ENCODE results near the gene DCAF10. TPM values are rescaled to one million over a fixed set of nuclear protein-coding genes. Genes with fewer than 3 reads are reported as not detected.
A peak's percentile ranks its signal among the peaks of the same experiment; 100 is the strongest.

DCAF10 gene
- total and polyA plus RNA-seq, 2 of the 13 experiments (the other 11 are each of a cell fraction or from before 2014, with no cell fraction given): 9.2 to 20.3 TPM

GRCh38 chr9:37903647-37904444, 103.2 kb downstream of the DCAF10 start, which contains the start of gene SLC25A51:
Gene SLC25A51, minus strand, starts transcription at chr9:37904127. Its CDS starts 15,577 bp downstream, at chr9:37888550.
- Histone ChIP-seq H3K4me1 (ENCODE audit: insufficient read depth, low read length) (peaks cover 53% of the 10 kb centered on the region), H3K4me2 (ENCODE audit: low read depth, low read length) (peak within 1 kb of the TSS; percentile 95), H2AFZ (ENCODE audit: low read length) (peak within 1 kb of the TSS; percentile 80), H3K9ac (ENCODE audit: insufficient read depth, low read depth, low read length) (peak within 1 kb of the TSS; percentile 84), H4K20me1 (ENCODE audit: insufficient read depth, low read length) (no peaks in the 10 kb centered on the region), H3K4me3 (replicated peaks in 1 of 3; ENCODE audit: insufficient read depth in 1 of 3, low read depth in 2 of 3, low read length in 3 of 3) (peak within 1 kb of the TSS; percentile 77 to 94 (median 90)), H3K36me3 (replicated peaks in 1 of 2; ENCODE audit: control insufficient read depth in 1 of 2, insufficient read depth in 2 of 2, low read length in 2 of 2) (peaks cover 2 to 6% of the 10 kb centered on the region in 2 experiments; a peak in 3 of 5 replicates), H3K27me3 (ENCODE audit: control insufficient read depth in 1 of 2, insufficient read depth in 2 of 2, low read length in 2 of 2) (no peaks in the 10 kb centered on the region; a peak in 1 of 5 replicates), H3K9me3 (ENCODE audit: low read length) (no peaks in the 10 kb centered on the region), H3K79me2 (ENCODE audit: insufficient read depth, low read length) (peaks cover 22% of the 10 kb centered on the region), H3K27ac (ENCODE audit: extremely low read length, insufficient read depth, low read length) (peak within 1 kb of the TSS; percentile 72)
- WGBS (ENCODE audit: low lambda C conversion rate): under 1% methylated on average over 21 of the region's 84 CpGs
- FAIRE-seq: peak; percentile 55
- peak; percentile 88 for DNase-seq (ENCODE audit: low spot score)
- TSS peak; percentile 53 for BruUV-seq (replicated peaks)
- CTCF ChIA-PET (ENCODE audit: low intra/inter-chr PET ratio, low total read pairs): interaction anchor here (1.3 kb wide), 1 partner anchor 10 kb away, joined by 5 read pairs; no protein-coding TSS in a partner anchor
- intact Hi-C loops (cut with micrococcal nuclease; ENCODE audit: unreplicated experiment) (loop anchor here (1.0 to 5.0 kb wide), 4 partner anchors 102 to 417 kb away; partner anchors contain the start of genes EXOSC3 and POLR1E), in situ Hi-C loops (cut with HindIII; ENCODE audit: extremely low pct_ligation_motif_present, low pct_unique_long_range_greater_than_20kb) (loop anchor here (10.0 to 25.0 kb wide), 3 partner anchors 351 to 451 kb away; partner anchors contain the start of gene POLR1E)
- POLR2A ChIA-PET: interaction anchor here (0.6 to 1.7 kb wide), 4 partner anchors 11 to 419 kb away, joined by 3 to 5 read pairs (median 3); no protein-coding TSS in a partner anchor
- ATAC-seq: peak; percentile 76
- peak; percentile 90; the same call in 1 of the 2 replicates for TF ChIP-seq ZNF614 (CRISPR knock-in tag; IDR thresholded peaks at IDR 0.05; ENCODE audit: borderline replicate concordance)
- TF ChIP-seq, protein P1, sequence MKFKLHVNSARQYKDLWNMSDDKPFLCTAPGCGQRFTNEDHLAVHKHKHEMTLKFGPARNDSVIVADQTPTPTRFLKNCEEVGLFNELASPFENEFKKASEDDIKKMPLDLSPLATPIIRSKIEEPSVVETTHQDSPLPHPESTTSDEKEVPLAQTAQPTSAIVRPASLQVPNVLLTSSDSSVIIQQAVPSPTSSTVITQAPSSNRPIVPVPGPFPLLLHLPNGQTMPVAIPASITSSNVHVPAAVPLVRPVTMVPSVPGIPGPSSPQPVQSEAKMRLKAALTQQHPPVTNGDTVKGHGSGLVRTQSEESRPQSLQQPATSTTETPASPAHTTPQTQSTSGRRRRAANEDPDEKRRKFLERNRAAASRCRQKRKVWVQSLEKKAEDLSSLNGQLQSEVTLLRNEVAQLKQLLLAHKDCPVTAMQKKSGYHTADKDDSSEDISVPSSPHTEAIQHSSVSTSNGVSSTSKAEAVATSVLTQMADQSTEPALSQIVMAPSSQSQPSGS (CRISPR knock-in tag; IDR thresholded peaks at IDR 0.05): peak; percentile 86
- peak; percentile 81 for TF ChIP-seq ZNF547 (CRISPR knock-in tag; IDR thresholded peaks at IDR 0.05)
- TF ChIP-seq FOXK2 (IDR thresholded peaks at IDR 0.05): no peak
- peak; percentile 43; the same call in 1 of the 2 replicates for TF ChIP-seq E2F1 (CRISPR knock-in tag; IDR thresholded peaks at IDR 0.05)
- 0 out of 2 replicates have a peak, but pooled peaks have one; percentile 55 for TF ChIP-seq ZC3H13 (CRISPR knock-in tag; IDR thresholded peaks at IDR 0.05)
- TF ChIP-seq SMC3 (IDR thresholded peaks at IDR 0.05; ENCODE audit: low read length): no peak; the same call in 1 of the 2 replicates
- TF ChIP-seq ZNF530 (CRISPR knock-in tag; IDR thresholded peaks at IDR 0.05; ENCODE audit: low read depth): no peak
- no peak for TF ChIP-seq NCOR1 (IDR thresholded peaks at IDR 0.05; ENCODE audit: borderline replicate concordance, low read length)
- TF ChIP-seq ZHX2 (IDR thresholded peaks at IDR 0.05; ENCODE audit: low read depth): peak; percentile 86
- no peak for TF ChIP-seq ZHX2 (CRISPR knock-in tag; IDR thresholded peaks at IDR 0.05; ENCODE audit: borderline replicate concordance)

Measured in HepG2 (cell line).